ENCODE data around the gene EPHX1.
"Not testable (repeated sequence)": the region's sequence is repeated elsewhere in the genome, so short reads cannot be mapped to it uniquely, and the experiment has no call there.

The EPHX1 gene

DNA sequence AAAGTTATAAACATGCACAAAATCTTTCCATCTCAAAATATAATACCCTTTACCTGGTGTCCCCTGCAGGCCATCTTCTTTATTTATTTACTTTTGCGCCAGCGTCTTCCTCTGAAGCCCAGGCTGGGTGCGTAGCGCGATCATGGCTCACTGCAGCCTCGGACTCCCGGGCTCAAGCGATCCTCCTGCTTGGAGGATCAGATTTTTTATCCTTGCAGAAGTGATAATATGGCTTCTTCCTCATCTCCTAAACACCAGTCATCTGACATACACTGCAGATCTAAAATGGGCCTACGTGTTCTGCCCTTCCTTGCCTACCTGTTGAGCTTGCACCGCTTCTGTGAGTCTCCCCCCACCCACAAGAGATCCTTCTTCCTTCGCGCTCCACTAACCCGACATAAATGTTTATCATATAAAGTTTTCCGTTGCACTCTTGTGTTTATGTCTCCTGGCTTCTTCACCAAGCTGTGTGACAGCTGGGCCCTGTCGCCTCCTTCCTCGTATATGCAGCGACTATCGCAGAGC lies 32.8 kb upstream of the EPHX1 start:
- DNase-seq (ENCODE audit: low read depth in 3 of 3) = no peak

DNA sequence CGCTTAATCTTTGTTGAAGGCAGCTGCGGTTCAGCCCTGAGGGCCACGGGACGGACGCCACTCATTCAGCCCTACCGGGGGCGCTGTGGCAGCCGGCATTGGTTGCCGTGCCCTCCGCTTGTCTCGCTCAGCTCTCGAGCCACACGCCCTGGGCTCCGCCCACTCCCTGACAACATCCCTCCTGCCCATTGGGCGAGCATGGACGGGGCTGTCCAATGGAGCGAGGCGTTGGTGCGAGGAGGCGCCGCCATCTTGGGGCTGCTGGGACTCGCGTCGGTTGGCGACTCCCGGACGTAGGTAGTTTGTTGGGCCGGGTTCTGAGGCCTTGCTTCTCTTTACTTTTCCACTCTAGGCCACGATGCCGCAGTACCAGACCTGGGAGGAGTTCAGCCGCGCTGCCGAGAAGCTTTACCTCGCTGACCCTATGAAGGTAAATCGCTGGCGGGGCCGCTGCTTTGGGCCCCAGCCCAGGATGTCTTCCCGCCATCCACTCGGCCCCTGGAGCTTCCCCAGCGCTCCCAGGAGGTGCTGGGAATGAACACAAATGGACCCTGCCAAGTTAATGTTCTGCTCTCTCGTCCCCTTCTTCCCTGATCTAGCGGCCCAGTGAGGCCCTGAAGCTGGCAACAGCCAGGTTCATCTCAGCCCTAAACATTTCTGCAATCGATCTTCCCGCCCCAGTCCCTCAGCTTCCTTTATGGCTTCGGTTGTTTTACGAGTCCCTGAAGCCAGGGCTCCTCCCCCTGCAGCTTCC lies 32.2 kb upstream of the EPHX1 start, which contains the start of gene SRP9:
SRP9 (plus strand) TSS at position 244 of the 754 bp plus-strand sequence; CDS start at position 359, 115 bp downstream.
- DNase-seq (ENCODE audit: low read depth in 3 of 3) = peak; percentile 94 to 97 (median 97)

DNA sequence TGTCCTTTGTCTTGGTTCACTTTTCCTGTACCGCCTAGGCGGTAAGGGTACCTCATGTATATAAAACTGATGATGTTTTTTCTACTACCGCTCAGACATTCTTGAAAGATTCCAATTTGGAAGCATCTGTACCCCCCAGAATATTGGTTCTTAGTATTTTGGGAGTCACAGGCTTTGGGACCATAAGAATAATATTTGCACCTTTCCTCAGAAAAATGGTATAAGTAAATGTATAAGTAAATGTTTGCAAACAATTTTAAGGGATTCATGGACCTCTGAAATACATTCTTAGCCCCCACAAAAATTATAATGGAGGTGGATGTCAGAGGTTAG lies 31.6 kb upstream of the EPHX1 start:
- DNase-seq (ENCODE audit: low read depth in 3 of 3) = no peak

DNA sequence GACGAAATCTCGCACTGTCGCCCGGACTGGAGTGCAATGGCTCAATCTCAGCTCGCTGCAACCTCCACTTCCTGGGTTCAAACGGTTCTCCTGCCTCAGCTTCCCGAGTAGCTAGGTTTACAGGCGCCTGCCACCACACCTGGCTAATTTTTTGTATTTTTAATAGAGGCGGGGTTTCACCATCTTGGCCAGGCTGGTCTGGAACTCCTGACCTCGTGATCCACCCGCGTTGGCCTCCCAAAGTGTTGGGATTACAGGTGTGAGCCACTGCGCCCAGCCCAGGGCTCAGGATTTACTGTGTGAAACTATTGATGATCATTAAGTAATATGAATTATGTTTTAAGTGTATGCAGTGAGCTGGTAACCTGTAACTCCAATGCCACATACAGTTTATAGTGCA lies 30.8 kb upstream of the EPHX1 start:
- DNase-seq (ENCODE audit: low read depth in 3 of 3) = not testable (repeated sequence)

DNA sequence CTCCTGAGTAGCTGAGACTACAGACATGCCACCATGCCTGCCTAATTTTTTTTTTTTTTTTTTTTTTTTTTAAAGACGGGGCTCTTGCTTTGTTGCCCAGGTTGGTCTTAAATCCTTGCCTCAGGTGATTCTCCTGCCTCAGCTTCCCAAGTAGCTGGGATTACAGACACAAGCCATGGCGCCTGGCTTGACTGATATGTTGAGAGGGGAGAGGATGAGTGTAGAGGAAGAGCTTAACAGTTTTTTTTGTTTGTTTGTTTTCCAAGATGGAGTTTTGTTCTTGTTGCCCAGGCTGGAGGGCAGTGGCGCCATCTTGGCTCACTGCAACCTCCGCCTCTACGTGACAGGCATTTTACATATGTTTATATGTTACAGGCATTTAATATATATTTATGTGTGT lies 29.8 kb upstream of the EPHX1 start:
- no peak for DNase-seq (ENCODE audit: low read depth in 3 of 3)

DNA sequence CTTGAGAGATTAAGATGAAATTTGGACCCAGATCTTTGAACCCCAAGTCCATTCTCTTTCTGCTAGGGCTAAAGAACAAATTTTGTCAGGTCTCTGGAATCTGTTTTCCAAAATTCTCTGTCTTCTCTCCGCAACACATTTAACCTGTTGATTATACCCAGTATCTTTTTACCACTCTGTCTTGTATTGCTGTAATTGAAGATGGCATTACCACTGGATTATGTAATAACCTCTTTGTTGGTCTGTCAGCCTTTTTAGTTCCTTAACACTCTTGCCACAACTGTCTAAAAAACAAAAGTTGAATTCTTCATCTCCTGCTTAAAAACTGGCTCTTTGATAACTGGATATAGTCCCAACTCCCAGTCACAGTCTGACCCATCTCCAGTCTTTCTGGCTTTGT lies 29.3 kb upstream of the EPHX1 start:
- DNase-seq (ENCODE audit: low read depth in 3 of 3) = no peak

DNA sequence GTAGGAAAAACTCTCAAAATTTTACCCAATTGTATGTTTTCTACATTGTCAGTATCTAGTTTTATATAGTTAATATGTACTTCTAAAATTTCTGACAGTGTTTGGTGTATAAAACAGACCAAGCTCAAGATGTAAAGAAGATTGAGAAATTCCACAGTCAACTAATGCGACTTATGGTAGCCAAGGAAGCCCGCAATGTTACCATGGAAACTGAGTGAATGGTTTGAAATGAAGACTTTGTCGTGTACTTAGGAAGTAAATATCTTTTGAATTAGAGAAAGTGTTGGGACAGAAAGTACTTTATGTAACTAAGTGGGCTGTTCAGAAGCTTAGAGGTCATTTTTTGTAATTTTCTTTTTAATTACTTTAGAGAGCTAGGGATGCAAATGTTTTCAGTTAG lies 20.8 kb upstream of the EPHX1 start:
- not testable (repeated sequence) for DNase-seq (ENCODE audit: low read depth in 3 of 3)

DNA sequence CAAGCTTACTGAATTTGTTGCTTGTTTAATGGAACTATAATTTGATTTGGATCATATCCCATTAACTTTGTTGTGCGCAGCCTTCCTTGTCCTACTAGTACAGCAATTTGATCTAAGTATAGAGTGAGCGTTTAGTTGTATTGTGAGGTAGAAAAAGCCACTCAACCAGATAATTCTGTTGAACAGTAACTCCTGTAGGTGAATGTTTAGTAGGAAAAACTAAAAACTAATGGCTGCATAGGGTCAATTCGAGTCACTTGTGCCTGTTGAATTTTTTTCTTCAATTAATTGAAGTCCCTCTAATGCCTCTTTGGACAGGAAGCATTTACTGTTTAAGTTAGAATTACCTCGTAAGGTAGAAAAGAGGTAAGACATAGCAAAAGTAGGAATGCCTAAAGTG lies 15.0 kb upstream of the EPHX1 start:
- no peak for DNase-seq (ENCODE audit: low read depth in 3 of 3)

DNA sequence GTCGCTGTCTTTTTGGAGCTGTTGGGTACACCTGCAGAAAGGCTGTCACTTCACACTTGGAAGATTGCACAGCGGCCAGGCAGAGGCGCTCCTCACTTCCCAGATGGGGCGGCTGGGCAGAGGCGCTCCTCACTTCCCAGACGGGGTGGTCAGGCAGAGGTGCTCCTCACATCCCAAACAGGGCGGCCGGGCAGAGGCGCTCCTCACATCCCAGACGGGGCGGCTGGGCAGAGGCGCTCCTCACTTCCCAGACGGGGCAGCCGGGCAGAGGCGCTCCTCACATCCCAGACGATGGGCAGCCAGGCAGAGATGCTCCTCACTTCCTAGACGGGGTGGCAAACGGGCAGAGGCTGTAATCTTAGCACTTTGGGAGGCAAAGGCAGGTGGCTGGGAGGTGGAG lies 13.8 kb upstream of the EPHX1 start:
- DNase-seq (ENCODE audit: low read depth in 3 of 3) = not testable (repeated sequence)

DNA sequence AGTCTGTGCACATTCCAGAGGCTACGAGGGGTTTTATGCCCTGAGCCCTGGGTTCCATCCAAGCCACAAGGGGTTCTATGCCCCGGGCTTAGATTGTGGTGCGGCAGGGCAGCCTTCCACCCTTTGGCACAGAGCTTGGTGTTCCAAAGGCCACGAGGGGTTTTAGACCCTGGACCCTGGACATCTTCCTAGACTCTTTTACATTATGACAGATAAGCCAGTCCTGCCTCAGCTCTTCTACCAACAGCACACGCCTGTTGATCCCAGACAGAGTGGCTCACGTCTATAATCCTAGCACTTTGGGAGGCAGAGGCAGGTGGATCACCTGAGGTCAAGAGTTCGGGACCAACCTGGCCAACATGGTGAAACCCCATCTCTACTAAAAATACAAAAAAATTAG lies 8.8 kb upstream of the EPHX1 start:
- DNase-seq (ENCODE audit: low read depth in 3 of 3) = not testable (repeated sequence)

DNA sequence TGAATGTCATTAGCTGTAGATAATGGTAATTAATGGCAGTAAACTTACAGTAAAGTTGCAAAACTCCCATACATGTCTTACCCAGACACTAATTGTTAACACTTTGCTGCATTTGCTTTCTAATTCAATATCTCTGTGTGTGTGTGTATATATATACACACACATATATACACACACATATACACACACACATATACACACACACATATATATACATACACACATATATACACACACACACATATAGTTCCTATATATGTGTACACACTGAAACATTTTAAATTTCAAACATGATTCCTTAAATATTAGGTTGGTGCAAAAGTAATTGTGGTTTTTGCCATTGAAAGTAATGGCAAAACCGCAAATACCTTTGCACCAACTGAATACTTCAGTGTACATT lies 3.7 kb upstream of the EPHX1 start:
- no peak for DNase-seq (ENCODE audit: low read depth in 3 of 3)

DNA sequence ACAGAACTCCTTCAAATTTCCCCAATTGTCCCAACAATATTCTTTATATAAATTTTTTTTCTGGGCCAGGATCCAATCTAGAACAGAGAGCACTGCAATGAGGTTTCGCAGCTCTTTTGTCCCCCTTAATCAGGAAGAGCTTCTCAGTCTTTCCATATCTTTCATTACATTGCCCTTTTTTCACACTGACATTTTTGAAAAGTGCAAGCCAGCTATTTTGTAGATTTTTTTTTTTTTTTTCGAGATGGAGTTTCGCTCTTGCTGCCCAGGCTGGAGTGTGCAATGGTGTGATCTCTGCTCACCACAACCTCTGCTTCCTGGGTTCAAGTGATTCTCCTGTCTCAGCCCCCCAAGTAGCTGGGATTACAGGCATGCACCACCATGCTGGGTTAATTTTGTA lies 3.2 kb upstream of the EPHX1 start:
- DNase-seq (ENCODE audit: low read depth in 3 of 3) = not testable (repeated sequence)

DNA sequence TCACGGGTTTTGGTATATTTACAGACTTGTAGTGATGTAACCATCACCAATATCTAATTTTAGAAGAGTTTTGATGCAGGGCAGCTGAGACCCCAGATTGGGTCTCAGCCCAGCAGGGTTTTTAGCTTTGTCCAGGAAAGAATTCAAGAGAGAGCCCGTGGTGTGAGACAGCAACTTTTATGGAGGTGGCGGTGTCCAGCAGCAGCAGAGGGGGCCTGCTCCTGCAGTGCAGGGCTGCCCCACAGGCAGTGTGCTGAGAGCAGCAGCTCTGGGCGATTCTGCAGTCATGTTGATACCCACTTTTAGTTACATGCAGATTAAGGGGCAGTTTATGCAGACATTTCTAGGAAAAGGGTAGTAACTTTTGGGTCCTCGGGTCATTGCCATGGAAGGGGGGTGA lies 1.8 kb upstream of the EPHX1 start:
- DNase-seq (ENCODE audit: low read depth in 3 of 3) = no peak

DNA sequence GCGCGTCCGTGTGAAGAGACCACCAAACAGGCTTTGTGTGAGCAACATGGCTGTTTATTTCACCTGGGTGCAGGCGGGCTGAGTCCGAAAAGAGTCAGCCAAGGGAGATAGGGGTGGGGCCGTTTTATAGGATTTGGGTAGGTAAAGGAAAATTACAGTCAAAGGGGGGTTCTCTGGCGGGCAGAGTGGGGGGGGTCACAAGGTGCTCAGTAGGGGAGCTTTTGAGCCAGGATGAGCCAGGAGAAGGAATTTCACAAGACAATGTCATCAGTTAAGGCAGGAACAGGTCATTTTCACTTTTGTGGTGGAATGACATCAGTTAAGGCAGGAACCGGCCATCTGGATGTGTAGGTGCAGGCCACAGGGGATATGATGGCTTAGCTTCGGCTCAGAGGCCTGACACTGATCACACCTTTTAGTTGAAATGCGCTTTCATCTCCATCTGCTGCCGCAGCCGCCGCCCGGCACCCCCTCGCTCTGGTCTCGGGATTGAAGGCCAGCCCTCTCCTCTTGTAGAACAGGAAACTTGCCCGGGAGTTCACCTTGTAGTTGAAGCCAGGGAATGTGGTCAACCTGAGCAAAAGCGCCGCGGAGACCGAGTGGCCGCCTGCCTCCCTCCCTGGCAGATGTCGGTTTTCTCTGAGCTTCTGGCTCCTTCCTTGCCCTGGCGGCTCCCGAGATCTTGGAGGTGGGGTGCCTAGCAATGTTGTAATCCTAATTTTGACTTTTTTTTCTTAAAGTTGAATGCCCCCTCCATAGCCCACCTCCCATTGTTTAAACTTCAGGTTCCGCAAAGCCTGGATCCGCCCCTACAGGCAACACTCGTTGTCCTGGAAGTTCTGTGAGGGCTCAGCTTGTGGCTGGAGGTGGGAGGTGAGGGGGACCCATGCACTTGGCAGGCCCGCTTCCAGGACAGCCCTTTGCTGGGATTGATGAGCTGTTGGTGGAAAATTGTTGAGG lies 935 bp downstream of the EPHX1 start:
- DNase-seq (ENCODE audit: low read depth in 3 of 3) = not testable (repeated sequence)

DNA sequence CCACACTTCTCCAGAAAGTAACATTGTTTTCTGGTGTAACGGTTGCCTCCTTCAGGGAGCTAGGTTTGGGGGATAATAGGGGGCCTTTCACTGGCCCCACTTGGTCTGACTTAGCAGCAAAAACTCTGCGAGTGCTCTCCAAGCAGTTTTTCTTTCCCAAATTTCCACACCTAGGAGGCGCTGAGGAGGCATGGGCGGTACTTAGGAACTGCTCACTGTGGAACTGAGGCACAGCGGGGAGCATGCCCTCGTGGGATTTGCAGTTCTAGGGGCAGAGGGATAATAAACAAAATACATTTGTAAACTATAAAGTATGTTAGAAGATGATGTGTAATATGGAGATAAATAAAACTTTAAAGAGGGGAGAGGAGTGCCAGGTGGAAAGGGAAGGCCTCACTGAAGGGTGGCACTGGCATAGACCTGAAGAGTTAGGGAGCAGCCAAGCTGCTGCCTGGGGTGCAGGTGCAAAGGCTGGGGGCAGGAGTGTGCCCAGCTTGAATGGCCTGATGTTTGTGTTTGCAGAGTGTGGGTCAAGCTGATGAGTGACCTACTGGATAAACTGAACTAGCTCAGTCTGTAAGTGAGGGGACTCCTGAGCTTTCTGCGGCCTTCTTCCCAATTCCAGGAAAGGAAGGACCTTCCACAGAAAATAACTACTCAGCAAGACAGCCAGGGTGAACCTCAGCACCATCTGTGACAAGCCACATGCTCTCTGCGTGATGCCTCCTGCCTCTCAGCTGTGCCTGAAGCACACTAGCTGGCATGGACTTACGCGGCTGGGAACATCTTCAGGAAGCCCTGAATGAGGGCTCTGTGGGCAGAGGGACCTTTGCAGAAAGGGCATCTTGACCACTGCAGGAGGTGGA lies 1.9 kb downstream of the EPHX1 start:
- DNase-seq (ENCODE audit: low read depth in 3 of 3) = no peak

DNA sequence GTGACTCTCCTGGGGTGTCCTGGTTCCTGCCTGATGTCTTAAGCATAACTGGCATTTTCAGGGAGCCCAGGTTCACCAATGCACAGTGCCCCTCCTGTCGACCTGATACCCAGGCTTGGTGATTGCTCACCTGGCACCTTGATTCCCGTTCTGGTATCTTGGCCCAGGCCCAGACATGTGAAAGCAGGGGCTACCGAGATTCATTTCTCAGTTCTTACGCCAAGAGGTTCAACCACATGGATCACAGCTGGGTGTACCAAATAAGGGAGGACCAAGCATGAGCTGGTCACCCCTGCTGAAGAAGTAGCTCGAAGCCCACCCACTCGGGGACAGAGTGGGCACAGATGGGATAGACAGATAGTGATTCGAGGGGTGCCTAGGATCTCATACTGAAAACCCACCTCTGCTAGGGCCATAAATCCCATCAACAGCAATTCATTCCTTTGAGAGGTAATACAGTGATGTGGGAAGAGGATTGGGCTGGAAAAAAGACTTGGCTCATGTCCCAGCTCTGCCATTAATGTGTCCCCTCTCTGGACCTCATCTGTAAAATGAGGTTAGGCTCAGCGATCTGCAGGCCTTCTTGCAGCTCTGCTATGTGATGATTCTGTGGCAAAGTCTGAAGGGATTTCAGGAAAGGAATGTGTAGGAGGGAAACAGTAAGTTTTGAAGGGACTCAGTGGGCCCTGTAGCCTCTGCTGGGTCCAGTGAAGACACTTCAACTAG lies 2.7 kb downstream of the EPHX1 start:
- no peak for DNase-seq (ENCODE audit: low read depth in 3 of 3)

DNA sequence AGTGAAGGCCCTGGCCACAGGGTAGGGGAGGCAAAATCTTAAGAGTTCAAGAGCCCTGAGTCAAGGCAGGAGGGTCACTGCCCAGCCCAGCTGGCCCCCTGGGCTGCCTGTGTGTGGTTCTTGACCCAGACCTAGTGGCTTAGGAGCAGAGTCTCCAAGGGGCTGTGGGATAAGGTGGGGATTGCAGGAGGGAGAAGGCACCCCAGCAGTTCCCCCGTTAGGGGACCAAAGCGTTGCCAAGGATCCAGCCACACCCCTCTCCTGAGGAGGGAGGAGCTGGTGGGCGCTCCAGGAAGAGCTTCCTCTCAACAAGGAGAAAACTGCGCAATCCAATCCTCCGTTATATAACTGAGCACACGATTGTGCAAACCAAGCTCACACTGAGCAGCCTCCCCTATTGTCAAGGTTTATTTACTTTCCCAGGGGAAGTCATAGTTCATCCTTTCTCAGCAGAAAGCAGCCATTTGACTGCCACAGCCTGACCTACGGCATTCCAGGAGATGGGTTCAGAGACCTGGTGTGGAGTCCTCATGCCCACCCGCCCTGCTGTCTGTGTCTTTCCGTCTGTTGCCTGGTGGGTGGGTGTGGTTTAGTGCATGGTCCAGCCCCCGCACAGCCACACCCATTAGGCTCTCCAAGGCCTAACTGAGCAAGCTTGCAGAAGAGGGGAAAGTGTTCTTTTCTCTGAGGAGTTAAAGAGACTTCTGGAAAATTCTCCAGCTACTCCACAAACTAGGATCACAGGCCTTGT lies 3.5 kb downstream of the EPHX1 start:
- DNase-seq (ENCODE audit: low read depth in 3 of 3) = no peak

DNA sequence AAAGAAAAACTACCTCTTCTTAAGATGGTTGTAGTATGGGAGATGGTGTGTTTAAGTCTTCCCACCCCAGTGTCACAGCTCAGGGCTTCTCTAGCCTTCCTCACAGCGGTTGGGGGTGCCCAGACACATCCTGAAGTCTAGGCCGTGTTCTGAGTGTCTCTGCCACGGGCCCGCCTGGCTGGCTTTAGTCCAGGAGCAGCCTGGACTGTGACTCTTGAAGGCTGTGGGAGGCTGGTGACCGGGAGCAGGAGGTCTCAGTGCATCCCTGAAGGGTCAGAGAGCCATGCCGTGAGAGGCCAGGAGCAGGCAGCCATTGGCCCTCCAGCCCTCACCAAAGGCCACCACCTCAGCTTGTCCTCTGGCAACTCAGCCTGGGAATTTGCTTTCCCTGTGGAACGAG lies 4.5 kb downstream of the EPHX1 start:
- no peak for DNase-seq (ENCODE audit: low read depth in 3 of 3)

DNA sequence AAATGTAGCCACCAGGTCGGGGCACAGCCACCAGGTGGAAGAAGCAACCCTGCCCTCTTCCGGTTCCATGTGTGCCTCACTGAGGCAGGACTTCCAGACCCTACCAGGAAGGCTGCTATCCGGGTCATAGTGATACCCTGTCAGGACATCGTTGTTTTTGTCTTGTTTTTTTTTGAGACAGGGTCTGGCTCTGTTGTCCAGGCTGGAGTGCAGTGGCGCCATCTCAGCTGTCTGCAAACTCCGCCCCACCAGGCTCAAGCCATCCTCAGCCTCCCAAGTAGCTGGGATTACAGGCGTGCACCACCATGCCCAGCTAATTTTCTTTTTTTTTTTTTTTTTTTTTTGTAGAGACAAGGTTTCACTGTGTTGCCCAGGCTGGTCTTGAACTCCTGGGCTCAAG lies 5.2 kb downstream of the EPHX1 start:
- DNase-seq (ENCODE audit: low read depth in 3 of 3) = not testable (repeated sequence)

DNA sequence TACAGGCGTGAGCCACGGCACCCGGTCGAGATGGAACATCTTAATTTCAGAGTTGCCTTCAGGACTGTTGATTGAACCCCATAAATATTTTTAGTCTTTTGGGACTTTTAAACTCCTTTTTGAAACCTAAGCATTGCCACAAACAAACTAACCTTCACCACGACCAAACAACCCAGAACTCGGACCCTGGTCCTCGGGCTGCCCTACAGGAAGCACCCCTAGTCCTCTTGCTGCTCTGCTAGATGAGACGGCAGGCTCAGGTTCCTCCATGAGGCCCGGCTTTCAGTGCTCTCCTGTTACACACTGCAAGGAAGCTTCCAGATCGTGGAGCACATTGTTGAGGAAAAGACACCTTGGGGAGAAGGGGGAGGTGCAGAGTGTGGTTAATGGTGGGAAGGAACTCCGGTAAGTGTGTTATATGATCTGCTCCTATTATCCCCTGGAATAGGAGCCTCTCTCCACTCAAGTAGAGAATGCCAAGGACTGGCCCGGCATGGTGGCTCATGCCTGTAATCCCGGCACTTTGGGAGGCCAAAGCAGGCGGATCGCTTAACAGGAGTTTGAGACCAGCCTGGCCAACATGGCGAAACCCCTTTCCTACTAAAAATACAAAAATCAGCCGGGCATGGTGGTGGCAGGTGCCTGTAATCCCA lies 5.7 kb downstream of the EPHX1 start:
- DNase-seq (ENCODE audit: low read depth in 3 of 3) = no peak

All from stimulated activated CD4-positive, alpha-beta T cell treated with anti-CD3 and anti-CD28 coated beads, TNF-alpha, amount 100 ng/mL, for 4 hours (primary cell).